HepG2 (cell line): Measurements from ENCODE around the gene ARSH. TPM values are rescaled to one million over a fixed set of nuclear protein-coding genes. Genes with fewer than 3 reads are reported as not detected.

Source experiments
- ATAC-seq: fragments of 200-7000 bp; cut with Tn5 transposase; 3 replicates; pipeline ENCODE4 v1.9.1; 2020; ENCODE audit warnings: mild to moderate bottlenecking, moderate library complexity
- BruUV-seq: library from RNA; stranded (reverse); fragments of 400-500 nt; replicated peaks from 2 replicates; lab custom pipeline; 2021; lab: Mats Ljungman, UMichigan
- CTCF ChIA-PET: fragments of 300-600 bp; formaldehyde crosslinking; extraction: SDS; loops from one replicate; lab custom pipeline; 2021; ENCODE audit warnings: low total read pairs, inconsistent platforms, low intra/inter-chr PET ratio; lab: Yijun Ruan, JAX
- POLR2A ChIA-PET: fragments of 350-600 bp; sonication (Branson Sonifier 250); formaldehyde crosslinking; loops from one replicate; lab custom pipeline; 2020; ENCODE audit warnings: antibody characterized with exemption, inconsistent platforms; lab: Yijun Ruan, JAX
- DNase-seq: peaks from one replicate; pipeline ENCODE4 v3.0.0-alpha.2; 2015; ENCODE audit warnings: low spot score
- FAIRE-seq: peaks from 3 replicates; lab custom pipeline; 2011; peaks lifted over from hg19 to GRCh38; lab: Jason Lieb, UNC
- H2AFZ ChIP-seq: one replicate; pipeline ENCODE4 v1.6.1; 2011; ENCODE audit warnings: low read length, inconsistent platforms
- H3K27ac ChIP-seq: fragments of 300-600 bp; 3 replicates; pipeline ENCODE4 v1.8.0; 2011; ENCODE audit warnings: mixed run types, mild to moderate bottlenecking, mixed read lengths, low read length, inconsistent platforms; ENCODE audit not compliant: insufficient read depth; ENCODE audit errors: extremely low read length
- H3K27me3 ChIP-seq, 2 experiments: fragments of 200-600 bp in 1 of 2; 2 replicates in 1 of 2; 3 replicates in 1 of 2; pipeline versions ENCODE4 v1.6.0 to v1.8.0; 2011; ENCODE audit warnings: low read length in 2 of 2, mild to moderate bottlenecking in 2 of 2, moderate library complexity in 2 of 2, inconsistent platforms in 1 of 2; ENCODE audit not compliant: insufficient read depth in 2 of 2, control insufficient read depth in 1 of 2
- H3K36me3 ChIP-seq, 2 experiments: fragments of 200-600 bp in 1 of 2; replicated peaks in 1 of 2; 2 replicates in 1 of 2; 3 replicates in 1 of 2; pipeline versions ENCODE4 v1.5.1 to v1.8.0; 2011; ENCODE audit warnings: low read length in 2 of 2, inconsistent platforms in 1 of 2; ENCODE audit not compliant: insufficient read depth in 2 of 2, control insufficient read depth in 1 of 2
- H3K4me1 ChIP-seq: 2 replicates; pipeline ENCODE4 v1.5.1; 2012; ENCODE audit warnings: low read length, inconsistent platforms; ENCODE audit not compliant: insufficient read depth
- H3K4me2 ChIP-seq: 2 replicates; pipeline ENCODE4 v1.6.0; 2011; ENCODE audit warnings: low read depth, low read length, inconsistent platforms
- H3K4me3 ChIP-seq, 3 experiments: fragments of 200-600 bp in 1 of 3; sonication (generic), shearing (Covaris generic) in 1 of 3; replicated peaks in 1 of 3; 2 replicates each; pipeline ENCODE4 v1.5.1; 2011 to 2016; ENCODE audit warnings: low read length in 3 of 3, inconsistent platforms in 2 of 3, low read depth in 2 of 3, mild to moderate bottlenecking in 2 of 3, control low read depth in 1 of 3, mixed read lengths in 1 of 3; ENCODE audit not compliant: insufficient read depth in 1 of 3
- H3K79me2 ChIP-seq: one replicate; pipeline ENCODE4 v1.6.1; 2011; ENCODE audit warnings: low read length, inconsistent platforms; ENCODE audit not compliant: insufficient read depth
- H3K9ac ChIP-seq: 2 replicates; pipeline ENCODE4 v1.6.0; 2011; ENCODE audit warnings: mild to moderate bottlenecking, low read depth, low read length, inconsistent platforms; ENCODE audit not compliant: insufficient read depth
- H3K9me3 ChIP-seq: 2 replicates; pipeline ENCODE4 v1.5.1; 2012; ENCODE audit warnings: mild to moderate bottlenecking, low read length
- H4K20me1 ChIP-seq: 2 replicates; pipeline ENCODE4 v1.6.0; 2011; ENCODE audit warnings: inconsistent platforms, mild to moderate bottlenecking, low read length, moderate library complexity; ENCODE audit not compliant: insufficient read depth
- ARID3A ChIP-seq: IDR thresholded peaks from 2 replicates; pipeline ENCODE4 v1.6.1; 2012; ENCODE audit warnings: low read depth, low read length, improper control_type of control experiment
- CENPT ChIP-seq: sonication (generic); formaldehyde crosslinking; IDR thresholded peaks from 2 replicates; pipeline ENCODE4 v1.8.0; 2022; ENCODE audit warnings: low read depth, mild to moderate bottlenecking, moderate library complexity, missing genetic modification reagents
- ELF1 ChIP-seq: sonication (generic); formaldehyde crosslinking; IDR thresholded peaks from 2 replicates; pipeline ENCODE4 v1.4.0; 2020; ENCODE audit warnings: missing genetic modification reagents
- SATB2 ChIP-seq: sonication (generic); formaldehyde crosslinking; IDR thresholded peaks from 2 replicates; pipeline ENCODE4 v1.5.0; 2020; ENCODE audit warnings: missing genetic modification reagents
- SPEN ChIP-seq: sonication (generic); formaldehyde crosslinking; IDR thresholded peaks from 2 replicates; pipeline ENCODE4 v1.5.1; 2020; ENCODE audit warnings: low read depth, mild to moderate bottlenecking, missing genetic modification reagents
- TBP ChIP-seq: sonication (generic); formaldehyde crosslinking; IDR thresholded peaks from 2 replicates; pipeline ENCODE4 v1.5.0; 2020; ENCODE audit warnings: missing genetic modification reagents
- TFE3 ChIP-seq: IDR thresholded peaks from 2 replicates; pipeline ENCODE4 v1.6.1; 2016
- THRA ChIP-seq: sonication (generic); formaldehyde crosslinking; IDR thresholded peaks from 2 replicates; pipeline ENCODE4 v1.4.0; 2020; ENCODE audit warnings: missing genetic modification reagents, borderline replicate concordance
- ZNF234 ChIP-seq: sonication (generic); formaldehyde crosslinking; conservative IDR thresholded peaks from 2 replicates; pipeline ENCODE4 v1.5.1; 2020; ENCODE audit warnings: mild to moderate bottlenecking, missing genetic modification reagents
- ZNF614 ChIP-seq: IDR thresholded peaks from 2 replicates; pipeline ENCODE4 v1.6.1; 2018; ENCODE audit warnings: missing biosample characterization, missing genetic modification reagents, inconsistent platforms, borderline replicate concordance
- WGBS: methylation state at CpG from one replicate; pipeline ENCODE4 v1.1.6; 2017; ENCODE audit warnings: low lambda C conversion rate; 5-methylcytosine and 5-hydroxymethylcytosine counted together
- in situ Hi-C: cut with HindIII; loops from 2 replicates; pipeline ENCODE4 v1.10.0; 2017; ENCODE audit warnings: low pct_unique_long_range_greater_than_20kb; ENCODE audit not compliant: extremely low pct_ligation_motif_present
- intact Hi-C: fragments of 100-400 bp; cut with micrococcal nuclease; formaldehyde crosslinking; loops from one replicate; pipeline ENCODE4 v1.10.0; 2022; ENCODE audit not compliant: unreplicated experiment
- polyA plus RNA-seq, 8 experiments: library from polyadenylated mRNA; depleted of rRNA in 3 of 8; stranded (reverse) in 7 of 8; unstranded in 1 of 8; fragments of >200 nt; fragmentation: Illumina TruSeq in 4 of 8; extraction: Trizol in 4 of 8; gene quantifications; 2 replicates each; pipeline versions ENCODE4 v1.2.1 to v1.2.3, GENCODE V29; 2011 to 2016; ENCODE audit warnings: low read depth in 4 of 8, missing spikeins in 1 of 8, mixed read lengths in 1 of 8; ENCODE audit not compliant: insufficient read depth in 1 of 8
- total RNA-seq, 5 experiments: library from RNA; depleted of rRNA; stranded (reverse); fragments of >200 nt; fragmentation: Illumina TruSeq; extraction: Trizol; gene quantifications; 2 replicates each; pipeline ENCODE4 v1.2.3, GENCODE V29; 2016; ENCODE audit warnings: low read depth in 1 of 5

The ARSH gene
- total and polyA plus RNA-seq, 2 of the 13 experiments (the other 11 are each of a cell fraction or from before 2014, with no cell fraction given): not detected

- TF ChIP-seq TFE3 (CRISPR knock-in tag): no peak
- TF ChIP-seq CENPT: no peak
- no peak for TF ChIP-seq ELF1 (CRISPR knock-in tag)
- TF ChIP-seq, all 625 proteins: peak for 0
- ATAC-seq (no peak), DNase-seq (no peak), FAIRE-seq (no peak)
- ChIA-PET POLR2A (no interaction called here), CTCF (no interaction called here)
- in situ Hi-C loops (no loop called here), intact Hi-C loops (no loop called here)
- Histone ChIP-seq H2AFZ (no peak overlapping the region), H3K79me2 (no peaks in the 10 kb centered on the region), H3K4me3 (no peak overlapping the region), H3K9me3 (no peaks in the 10 kb centered on the region), H3K4me1 (no peaks in the 10 kb centered on the region), H3K27ac (no peak overlapping the region), H3K27me3 (no peaks in the 10 kb centered on the region), H4K20me1 (no peaks in the 10 kb centered on the region), H3K36me3 (no peaks in the 10 kb centered on the region), H3K9ac (no peak overlapping the region), H3K4me2 (no peak overlapping the region)
- BruUV-seq: no TSS peak
Measured at GRCh38 chrX:3017492-3017891, 11.1 kb downstream of the ARSH start.

- WGBS: 0% methylated on average over 3 of the region's 8 CpGs
- DNase-seq (no peak), ATAC-seq (no peak), FAIRE-seq (no peak)
- intact Hi-C loops: no loop called here
- in situ Hi-C loops: no loop called here
- Histone ChIP-seq H3K27me3 (no peaks in the 10 kb centered on the region), H3K4me1 (no peaks in the 10 kb centered on the region), H3K9me3 (no peaks in the 10 kb centered on the region), H2AFZ (no peak overlapping the region), H3K27ac (no peak overlapping the region), H3K9ac (no peak overlapping the region), H4K20me1 (no peaks in the 10 kb centered on the region), H3K36me3 (no peaks in the 10 kb centered on the region), H3K4me2 (no peak overlapping the region), H3K79me2 (no peaks in the 10 kb centered on the region), H3K4me3 (no peak overlapping the region)
- POLR2A ChIA-PET: no interaction called here
- no peak for TF ChIP-seq SPEN (CRISPR knock-in tag)
- no peak for TF ChIP-seq ZNF234 (CRISPR knock-in tag)
- TF ChIP-seq ARID3A: no peak
- no peak for TF ChIP-seq ZNF614 (CRISPR knock-in tag)
- no peak for TF ChIP-seq THRA (CRISPR knock-in tag)
- no peak for TF ChIP-seq SATB2
- no peak for TF ChIP-seq TBP (CRISPR knock-in tag)
- BruUV-seq: no TSS peak
- CTCF ChIA-PET: no interaction called here
Measured at GRCh38 chrX:3024176-3024575, 17.8 kb downstream of the ARSH start.
